HEK293 (cell line): ENCODE results near the gene DDOST.

Experiments used
- EGR2 ChIP-seq: fragments of 450-650 bp; formaldehyde crosslinking; IDR thresholded peaks from 2 replicates; pipeline ENCODE4 v1.5.1; 2016; ENCODE audit warnings: low read depth, missing biosample characterization, missing genetic modification characterization
- GLI2 ChIP-seq: fragments of 450-650 bp; formaldehyde crosslinking; IDR thresholded peaks from 2 replicates; pipeline ENCODE4; 2017; ENCODE audit warnings: missing biosample characterization, missing genetic modification characterization, low read depth, borderline replicate concordance
- KLF16 ChIP-seq: fragments of 450-650 bp; formaldehyde crosslinking; IDR thresholded peaks from 2 replicates; pipeline ENCODE4 v1.5.1; 2017; ENCODE audit warnings: missing biosample characterization, missing genetic modification characterization
- KLF9 ChIP-seq: fragments of 450-650 bp; formaldehyde crosslinking; IDR thresholded peaks from 2 replicates; pipeline ENCODE4 v1.5.1; 2016; ENCODE audit warnings: missing biosample characterization, missing genetic modification characterization, low read depth
- PRDM4 ChIP-seq: fragments of 450-650 bp; formaldehyde crosslinking; IDR thresholded peaks from 2 replicates; pipeline ENCODE4 v1.5.1; 2017; ENCODE audit warnings: missing biosample characterization, missing genetic modification characterization
- SP7 ChIP-seq: fragments of 450-650 bp; formaldehyde crosslinking; IDR thresholded peaks from 2 replicates; pipeline ENCODE4 v1.5.1; 2016; ENCODE audit warnings: missing biosample characterization, missing genetic modification characterization
- TCF7L2 ChIP-seq: IDR thresholded peaks from 2 replicates; pipeline ENCODE4 v1.6.1; 2011; ENCODE audit warnings: low read depth, mild to moderate bottlenecking, inconsistent platforms, low read length, moderate library complexity, borderline replicate concordance
- TSHZ1 ChIP-seq: fragments of 450-650 bp; formaldehyde crosslinking; IDR thresholded peaks from 2 replicates; pipeline ENCODE4 v1.5.1; 2016; ENCODE audit warnings: missing biosample characterization, missing genetic modification characterization, borderline replicate concordance
- ZBTB17 ChIP-seq: fragments of 450-650 bp; formaldehyde crosslinking; IDR thresholded peaks from 2 replicates; pipeline ENCODE4 v1.5.1; 2016; ENCODE audit warnings: missing biosample characterization, missing genetic modification characterization
- ZNF112 ChIP-seq: fragments of 450-650 bp; formaldehyde crosslinking; IDR thresholded peaks from 2 replicates; pipeline ENCODE4 v1.5.0; 2017; ENCODE audit warnings: missing biosample characterization, missing genetic modification characterization
- ZNF2 ChIP-seq: fragments of 450-650 bp; formaldehyde crosslinking; IDR thresholded peaks from 2 replicates; pipeline ENCODE4 v1.5.1; 2016; ENCODE audit warnings: missing biosample characterization, missing genetic modification characterization
- ZNF223 ChIP-seq: fragments of 450-650 bp; formaldehyde crosslinking; IDR thresholded peaks from 2 replicates; pipeline ENCODE4 v1.5.1; 2016; ENCODE audit warnings: missing biosample characterization, missing genetic modification characterization
- ZNF302 ChIP-seq: fragments of 450-650 bp; formaldehyde crosslinking; IDR thresholded peaks from 2 replicates; pipeline ENCODE4 v1.5.1; 2016; ENCODE audit warnings: missing biosample characterization, missing genetic modification characterization, low read depth
- ZNF324 ChIP-seq: fragments of 450-650 bp; formaldehyde crosslinking; IDR thresholded peaks from 2 replicates; pipeline ENCODE4 v1.5.1; 2016; ENCODE audit warnings: missing biosample characterization, missing genetic modification characterization
- ZNF391 ChIP-seq: fragments of 450-650 bp; formaldehyde crosslinking; IDR thresholded peaks from 2 replicates; pipeline ENCODE4 v1.5.1; 2016; ENCODE audit warnings: low read depth, missing biosample characterization, missing genetic modification characterization, borderline replicate concordance
- ZNF394 ChIP-seq: fragments of 450-650 bp; formaldehyde crosslinking; IDR thresholded peaks from 2 replicates; pipeline ENCODE4 v1.5.1; 2016; ENCODE audit warnings: missing biosample characterization, missing genetic modification characterization, mild to moderate bottlenecking, moderate library complexity, borderline replicate concordance
- ZNF488 ChIP-seq: fragments of 450-650 bp; formaldehyde crosslinking; IDR thresholded peaks from 2 replicates; pipeline ENCODE4 v1.5.1; 2016; ENCODE audit warnings: missing biosample characterization, missing genetic modification characterization
- ZNF501 ChIP-seq: fragments of 450-650 bp; formaldehyde crosslinking; IDR thresholded peaks from 2 replicates; pipeline ENCODE4 v1.5.1; 2016; ENCODE audit warnings: missing biosample characterization, missing genetic modification characterization
- ZNF518A ChIP-seq: fragments of 450-650 bp; formaldehyde crosslinking; conservative IDR thresholded peaks from 2 replicates; pipeline ENCODE4 v1.5.1; 2016; ENCODE audit warnings: low read depth, missing biosample characterization, missing genetic modification characterization
- ZNF626 ChIP-seq: fragments of 450-650 bp; sonication (Bioruptor Pico); formaldehyde crosslinking; IDR thresholded peaks from 2 replicates; pipeline ENCODE4 v1.5.1; 2018; ENCODE audit warnings: missing biosample characterization, missing genetic modification characterization, inconsistent platforms
- ZNF692 ChIP-seq: fragments of 450-650 bp; formaldehyde crosslinking; IDR thresholded peaks from 2 replicates; pipeline ENCODE4 v1.5.1; 2016; ENCODE audit warnings: missing biosample characterization, missing genetic modification characterization
- ZNF792 ChIP-seq: fragments of 450-650 bp; formaldehyde crosslinking; IDR thresholded peaks from 2 replicates; pipeline ENCODE4 v1.5.1; 2016; ENCODE audit warnings: missing biosample characterization, missing genetic modification characterization
- ZNF830 ChIP-seq: fragments of 450-650 bp; IDR thresholded peaks from 2 replicates; pipeline ENCODE4 v1.5.0; 2018; ENCODE audit warnings: missing biosample characterization, missing genetic modification characterization, low read depth, mild to moderate bottlenecking, moderate library complexity
- ZSCAN23 ChIP-seq: fragments of 450-650 bp; formaldehyde crosslinking; IDR thresholded peaks from 2 replicates; pipeline ENCODE4 v1.5.1; 2016; ENCODE audit warnings: missing biosample characterization, missing genetic modification characterization
- ZSCAN30 ChIP-seq: fragments of 450-650 bp; IDR thresholded peaks from 2 replicates; pipeline ENCODE4 v1.5.1; 2018; ENCODE audit warnings: missing biosample characterization, mild to moderate bottlenecking, missing genetic modification characterization, moderate library complexity

DDOST gene

GRCh38 chr1:20696397-20697333 lies 35.5 kb upstream of the DDOST start (continued):
- peak; percentile 75 for TF ChIP-seq ZSCAN30 (tag by site-specific recombination)
- TF ChIP-seq ZNF692 (tag by site-specific recombination): peak; percentile 98
- no peak for TF ChIP-seq TCF7L2
- peak; percentile 59; the same call in 1 of the 2 replicates for TF ChIP-seq ZSCAN23 (tag by site-specific recombination)
- TF ChIP-seq KLF16 (tag by site-specific recombination): peak; percentile 65
- peak; percentile 65 for TF ChIP-seq ZNF324
- peak; percentile 68 for TF ChIP-seq SP7 (tag by site-specific recombination)
- peak; percentile 39; the same call in 1 of the 2 replicates for TF ChIP-seq ZNF501 (tag by site-specific recombination)
- no peak for TF ChIP-seq ZNF302 (tag by site-specific recombination)
- peak; percentile 47; the same call in 1 of the 2 replicates for TF ChIP-seq ZNF394 (tag by site-specific recombination)
- peak; percentile 37; the same call in 1 of the 2 replicates for TF ChIP-seq KLF9
- TF ChIP-seq ZNF830 (tag by site-specific recombination): no peak
- TF ChIP-seq ZNF391 (tag by site-specific recombination): no peak
- TF ChIP-seq ZNF518A: no peak
- no peak for TF ChIP-seq ZNF488
- peak; percentile 74 for TF ChIP-seq ZNF2 (tag by site-specific recombination)
- TF ChIP-seq EGR2 (tag by site-specific recombination): peak; percentile 87
- peak; percentile 77 for TF ChIP-seq ZBTB17 (tag by site-specific recombination)
- no peak for TF ChIP-seq ZNF112 (tag by site-specific recombination)
- TF ChIP-seq TSHZ1 (tag by site-specific recombination): peak; percentile 51; the same call in 1 of the 2 replicates
- 0 out of 2 replicates have a peak, but pooled peaks have one; percentile 34 for TF ChIP-seq PRDM4
- TF ChIP-seq ZNF626 (tag by site-specific recombination): no peak
- TF ChIP-seq GLI2 (tag by site-specific recombination): no peak
- 0 out of 2 replicates have a peak, but pooled peaks have one; percentile 7 for TF ChIP-seq ZNF223
- TF ChIP-seq ZNF792 (tag by site-specific recombination): no peak
